ENCODE results near the gene CCDC187.

CCDC187 gene

DNA sequence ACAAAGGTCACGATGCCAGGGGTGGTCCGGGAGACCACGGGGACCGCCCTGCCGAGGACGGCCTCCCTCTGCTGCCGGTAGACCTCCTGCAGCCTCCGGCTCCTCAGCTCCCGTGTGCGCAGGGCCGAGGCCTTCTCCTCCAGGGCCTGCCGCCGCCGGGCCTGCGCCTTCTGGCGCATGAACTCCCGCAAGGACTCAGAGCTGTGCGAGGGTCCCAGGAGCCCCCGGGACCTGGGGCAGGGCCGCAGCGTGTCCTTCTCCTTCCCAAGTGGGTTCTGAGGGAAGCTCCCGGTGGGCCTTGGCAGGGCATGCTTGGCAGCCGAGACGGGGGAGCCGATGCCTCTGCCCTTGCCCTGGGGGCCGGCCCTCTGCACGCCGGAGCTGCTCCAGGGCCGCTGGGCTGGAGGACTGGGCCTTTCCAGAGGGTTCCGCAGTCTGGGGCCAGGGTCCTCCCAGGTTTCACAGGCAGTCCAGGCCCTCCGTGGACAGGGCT lies 13.3 kb downstream of the CCDC187 start:
- no peak for TF ChIP-seq POLR2AphosphoS5 (IDR thresholded peaks at IDR 0.05; ENCODE audit: low read depth, low read length)
- TF ChIP-seq, protein P1, sequence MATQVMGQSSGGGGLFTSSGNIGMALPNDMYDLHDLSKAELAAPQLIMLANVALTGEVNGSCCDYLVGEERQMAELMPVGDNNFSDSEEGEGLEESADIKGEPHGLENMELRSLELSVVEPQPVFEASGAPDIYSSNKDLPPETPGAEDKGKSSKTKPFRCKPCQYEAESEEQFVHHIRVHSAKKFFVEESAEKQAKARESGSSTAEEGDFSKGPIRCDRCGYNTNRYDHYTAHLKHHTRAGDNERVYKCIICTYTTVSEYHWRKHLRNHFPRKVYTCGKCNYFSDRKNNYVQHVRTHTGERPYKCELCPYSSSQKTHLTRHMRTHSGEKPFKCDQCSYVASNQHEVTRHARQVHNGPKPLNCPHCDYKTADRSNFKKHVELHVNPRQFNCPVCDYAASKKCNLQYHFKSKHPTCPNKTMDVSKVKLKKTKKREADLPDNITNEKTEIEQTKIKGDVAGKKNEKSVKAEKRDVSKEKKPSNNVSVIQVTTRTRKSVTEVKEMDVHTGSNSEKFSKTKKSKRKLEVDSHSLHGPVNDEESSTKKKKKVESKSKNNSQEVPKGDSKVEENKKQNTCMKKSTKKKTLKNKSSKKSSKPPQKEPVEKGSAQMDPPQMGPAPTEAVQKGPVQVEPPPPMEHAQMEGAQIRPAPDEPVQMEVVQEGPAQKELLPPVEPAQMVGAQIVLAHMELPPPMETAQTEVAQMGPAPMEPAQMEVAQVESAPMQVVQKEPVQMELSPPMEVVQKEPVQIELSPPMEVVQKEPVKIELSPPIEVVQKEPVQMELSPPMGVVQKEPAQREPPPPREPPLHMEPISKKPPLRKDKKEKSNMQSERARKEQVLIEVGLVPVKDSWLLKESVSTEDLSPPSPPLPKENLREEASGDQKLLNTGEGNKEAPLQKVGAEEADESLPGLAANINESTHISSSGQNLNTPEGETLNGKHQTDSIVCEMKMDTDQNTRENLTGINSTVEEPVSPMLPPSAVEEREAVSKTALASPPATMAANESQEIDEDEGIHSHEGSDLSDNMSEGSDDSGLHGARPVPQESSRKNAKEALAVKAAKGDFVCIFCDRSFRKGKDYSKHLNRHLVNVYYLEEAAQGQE (IDR thresholded peaks at IDR 0.05; ENCODE audit: insufficient read depth in 1 of 2, low read depth in 2 of 2, low read length in 2 of 2), result no peak
- TF ChIP-seq FOXP2 (optimal IDR thresholded peaks at IDR 0.05; ENCODE audit: borderline replicate concordance, extremely low read depth, extremely low read length, insufficient read depth), result no peak

DNA sequence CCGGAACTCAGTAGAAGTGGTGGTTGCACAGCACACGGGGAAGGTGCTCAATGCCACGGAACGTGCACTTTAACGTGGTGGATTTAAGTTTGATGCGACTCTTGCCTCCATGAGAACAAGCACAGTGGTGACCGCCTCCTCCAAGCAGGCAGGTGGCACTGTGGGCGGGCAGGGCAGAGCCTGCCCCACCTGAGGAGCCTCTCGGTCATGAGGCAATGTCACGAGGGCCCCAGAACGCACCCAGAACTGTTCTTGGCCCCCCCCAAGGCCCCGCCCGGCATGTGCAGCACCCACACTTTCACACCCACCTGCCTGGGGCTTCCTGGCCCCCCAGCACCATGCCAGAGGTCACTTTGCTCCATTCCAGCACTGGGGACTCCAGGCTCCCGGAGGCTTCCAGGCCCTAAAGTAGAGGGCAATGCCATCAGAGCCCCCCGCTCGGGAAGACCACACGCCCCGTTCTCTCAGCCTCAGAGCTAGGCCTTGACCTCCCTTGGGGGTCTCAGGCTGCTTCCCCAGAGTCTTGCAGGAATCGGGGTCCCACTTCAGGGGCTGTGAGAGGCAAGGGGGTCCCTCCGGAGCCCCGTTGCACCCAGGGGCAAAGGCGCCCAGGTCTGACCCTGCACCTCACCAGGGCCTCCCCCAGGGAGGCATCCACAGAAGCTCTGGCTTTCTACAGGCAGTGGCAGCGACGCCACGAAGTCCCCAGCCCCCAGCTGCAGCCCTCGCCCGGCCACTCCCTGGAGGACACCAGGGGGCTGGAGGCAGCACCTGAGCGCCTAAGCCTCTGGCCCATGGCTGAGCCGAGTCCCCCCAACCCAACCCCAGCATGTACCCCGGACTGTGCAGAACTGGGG lies 14.0 kb downstream of the CCDC187 start:
- TF ChIP-seq, protein P1 (IDR thresholded peaks at IDR 0.05; ENCODE audit: insufficient read depth in 1 of 2, low read depth in 2 of 2, low read length in 2 of 2), result no peak
- TF ChIP-seq TAF1 (IDR thresholded peaks at IDR 0.05; ENCODE audit: borderline replicate concordance, insufficient read depth, low read length) (no peak), FOXP2 (optimal IDR thresholded peaks at IDR 0.05; ENCODE audit: borderline replicate concordance, extremely low read depth, extremely low read length, insufficient read depth) (no peak), SIN3A (IDR thresholded peaks at IDR 0.05; ENCODE audit: borderline replicate concordance, insufficient read depth, low read length) (no peak), POLR2AphosphoS5 (IDR thresholded peaks at IDR 0.05; ENCODE audit: low read depth, low read length) (no peak)

DNA sequence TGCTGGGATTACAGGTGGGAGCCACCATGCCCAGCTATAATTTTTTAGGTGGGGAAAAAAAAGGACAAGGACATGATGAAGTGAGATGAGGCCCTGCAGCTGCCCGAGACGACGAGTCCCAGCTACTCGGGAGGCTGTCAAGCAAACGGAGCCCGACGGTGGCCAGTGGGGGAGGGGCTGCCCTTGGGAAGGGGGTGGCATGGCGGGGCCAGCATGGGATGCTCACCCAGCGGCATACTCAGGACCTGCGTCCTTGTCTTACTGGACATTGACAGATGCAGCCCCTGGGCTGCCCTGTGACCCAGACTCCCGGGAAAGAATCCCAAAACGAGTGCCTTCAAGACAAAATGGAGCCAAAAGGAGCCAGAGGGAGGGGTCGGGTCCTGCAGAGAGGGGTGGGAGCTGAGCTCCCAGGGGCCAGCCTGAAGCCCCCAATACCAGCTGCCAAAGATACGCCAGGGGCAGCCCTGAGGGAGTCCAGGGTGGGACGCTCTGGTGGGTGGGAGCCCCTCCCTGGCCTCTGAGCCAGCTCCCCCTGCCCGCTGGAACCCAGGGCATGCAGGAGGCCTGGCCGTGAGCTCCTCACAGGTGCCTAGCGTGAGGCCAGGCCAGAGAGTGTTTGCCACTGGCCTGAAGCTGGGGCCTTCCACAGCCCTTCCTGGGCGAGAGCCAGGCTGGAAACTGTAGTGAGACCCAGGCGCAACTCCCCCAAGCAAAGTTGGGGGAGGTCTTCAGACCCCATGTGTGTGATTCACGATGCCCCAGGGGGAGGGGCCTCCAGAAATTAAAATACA lies 15.7 kb downstream of the CCDC187 start:
- TF ChIP-seq, protein P1 (IDR thresholded peaks at IDR 0.05; ENCODE audit: insufficient read depth in 1 of 2, low read depth in 2 of 2, low read length in 2 of 2), result no peak
- TF ChIP-seq TAF1 (IDR thresholded peaks at IDR 0.05; ENCODE audit: borderline replicate concordance, insufficient read depth, low read length), result no peak
- no peak for TF ChIP-seq FOXP2 (optimal IDR thresholded peaks at IDR 0.05; ENCODE audit: borderline replicate concordance, extremely low read depth, extremely low read length, insufficient read depth)
- no peak for TF ChIP-seq SIN3A (IDR thresholded peaks at IDR 0.05; ENCODE audit: borderline replicate concordance, insufficient read depth, low read length)
- no peak for TF ChIP-seq POLR2AphosphoS5 (IDR thresholded peaks at IDR 0.05; ENCODE audit: low read depth, low read length)

DNA sequence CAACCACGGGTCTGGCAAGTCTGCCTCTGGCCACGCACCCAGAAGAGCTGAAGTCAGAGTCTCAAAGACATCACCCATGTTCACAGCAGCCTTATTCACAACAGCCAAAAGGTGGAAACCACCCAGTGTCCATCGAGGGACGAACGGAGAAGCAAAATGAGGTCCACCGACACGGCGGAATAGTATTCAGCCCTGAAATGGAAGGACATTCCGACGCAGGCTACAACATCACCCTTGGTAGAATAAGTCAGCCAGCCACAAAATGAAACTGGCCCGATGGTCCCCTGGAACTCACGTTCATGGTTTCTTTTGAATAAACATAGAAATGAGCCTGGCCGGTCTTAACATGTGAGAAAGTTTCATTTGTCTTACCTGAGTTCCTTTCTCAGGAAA lies 16.9 kb downstream of the CCDC187 start:
- TF ChIP-seq FOXP2 (optimal IDR thresholded peaks at IDR 0.05; ENCODE audit: borderline replicate concordance, extremely low read depth, extremely low read length, insufficient read depth), result no peak
- TF ChIP-seq SIN3A (IDR thresholded peaks at IDR 0.05; ENCODE audit: borderline replicate concordance, insufficient read depth, low read length), result no peak
- no peak for TF ChIP-seq POLR2AphosphoS5 (IDR thresholded peaks at IDR 0.05; ENCODE audit: low read depth, low read length)
- TF ChIP-seq, protein P1 (IDR thresholded peaks at IDR 0.05; ENCODE audit: insufficient read depth in 1 of 2, low read depth in 2 of 2, low read length in 2 of 2), result no peak
- TF ChIP-seq TAF1 (IDR thresholded peaks at IDR 0.05; ENCODE audit: borderline replicate concordance, insufficient read depth, low read length), result no peak

Measured in PFSK-1 (cell line).